Measurements from ENCODE around the gene SLC27A5.

DNA sequence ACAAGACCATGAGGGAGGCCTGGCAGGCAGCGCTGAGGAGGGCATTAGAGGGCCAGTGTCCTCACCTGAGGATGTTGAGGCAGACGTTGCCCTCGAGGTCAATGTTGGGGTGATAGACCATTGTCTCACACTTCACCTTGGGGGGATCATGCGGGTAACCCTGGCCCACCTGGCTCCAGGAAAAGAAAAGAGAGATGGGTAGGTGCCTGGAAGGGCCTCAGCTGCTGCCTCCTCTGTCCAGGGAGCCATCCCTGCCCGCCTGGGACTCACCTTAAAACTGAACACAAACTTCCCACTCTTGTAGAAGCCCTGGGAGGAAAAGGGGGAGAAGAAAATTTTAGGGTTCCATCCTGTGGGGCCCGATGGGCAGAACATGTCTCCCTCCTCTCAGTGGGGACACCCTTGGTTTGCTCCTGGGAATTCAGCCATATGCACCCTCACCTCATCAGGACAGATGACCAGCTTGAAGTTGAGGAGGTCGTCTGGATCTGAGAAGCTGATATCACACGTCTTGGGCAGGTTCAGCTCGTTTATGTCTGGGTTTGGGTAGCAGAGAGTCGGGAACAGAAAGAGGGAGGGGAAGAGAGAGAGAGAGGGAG, 44.9 kb upstream of the SLC27A5 start:
- TF ChIP-seq CTCF (conservative IDR thresholded peaks at IDR 0.05 in 1 of 2, IDR thresholded peaks at IDR 0.05 in 1 of 2; ENCODE audit: extremely low read depth in 1 of 2, insufficient read depth in 1 of 2, low read depth in 1 of 2, low read length in 2 of 2) (no peak), EZH2 (IDR thresholded peaks at IDR 0.05; ENCODE audit: borderline replicate concordance, low read length) (no peak)

Data from mammary epithelial cell (primary cell).